GM12873 (cell line): ENCODE data around the gene PACRG.

Experiments used
- TF ChIP-seq, protein P1 (sequence below): IDR thresholded peaks from 2 replicates; pipeline ENCODE4 v1.5.1; 2012; ENCODE audit warnings: low read depth, mild to moderate bottlenecking, moderate library complexity, low read length, control low read depth; ENCODE audit not compliant: insufficient read depth; ENCODE audit errors: missing control alignments

PACRG gene

GRCh38 chr6:163086624-163086920 is 358.8 kb downstream of the PACRG start:
- TF ChIP-seq, protein P1, sequence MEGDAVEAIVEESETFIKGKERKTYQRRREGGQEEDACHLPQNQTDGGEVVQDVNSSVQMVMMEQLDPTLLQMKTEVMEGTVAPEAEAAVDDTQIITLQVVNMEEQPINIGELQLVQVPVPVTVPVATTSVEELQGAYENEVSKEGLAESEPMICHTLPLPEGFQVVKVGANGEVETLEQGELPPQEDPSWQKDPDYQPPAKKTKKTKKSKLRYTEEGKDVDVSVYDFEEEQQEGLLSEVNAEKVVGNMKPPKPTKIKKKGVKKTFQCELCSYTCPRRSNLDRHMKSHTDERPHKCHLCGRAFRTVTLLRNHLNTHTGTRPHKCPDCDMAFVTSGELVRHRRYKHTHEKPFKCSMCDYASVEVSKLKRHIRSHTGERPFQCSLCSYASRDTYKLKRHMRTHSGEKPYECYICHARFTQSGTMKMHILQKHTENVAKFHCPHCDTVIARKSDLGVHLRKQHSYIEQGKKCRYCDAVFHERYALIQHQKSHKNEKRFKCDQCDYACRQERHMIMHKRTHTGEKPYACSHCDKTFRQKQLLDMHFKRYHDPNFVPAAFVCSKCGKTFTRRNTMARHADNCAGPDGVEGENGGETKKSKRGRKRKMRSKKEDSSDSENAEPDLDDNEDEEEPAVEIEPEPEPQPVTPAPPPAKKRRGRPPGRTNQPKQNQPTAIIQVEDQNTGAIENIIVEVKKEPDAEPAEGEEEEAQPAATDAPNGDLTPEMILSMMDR: no peak

DNA sequence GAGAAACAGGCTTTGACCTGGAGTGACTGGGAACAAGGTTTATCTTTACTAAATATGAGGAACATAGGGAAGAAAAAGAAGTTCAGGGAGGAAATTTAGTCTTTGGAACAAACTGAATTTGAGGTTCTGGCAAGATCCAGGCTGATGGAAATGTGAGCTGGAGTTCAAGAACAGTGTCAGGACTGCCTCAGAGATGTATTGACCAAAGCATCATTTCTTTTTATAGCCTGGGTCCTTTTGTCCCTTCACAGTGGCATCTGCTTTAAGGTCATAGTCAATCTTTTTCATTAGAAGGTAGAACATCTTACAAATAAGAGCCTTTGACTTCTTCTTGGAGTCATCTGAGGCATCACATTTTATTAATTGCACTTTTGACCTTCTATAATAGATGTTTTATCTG is 360.2 kb downstream of the PACRG start:
- TF ChIP-seq, protein P1: no peak

DNA sequence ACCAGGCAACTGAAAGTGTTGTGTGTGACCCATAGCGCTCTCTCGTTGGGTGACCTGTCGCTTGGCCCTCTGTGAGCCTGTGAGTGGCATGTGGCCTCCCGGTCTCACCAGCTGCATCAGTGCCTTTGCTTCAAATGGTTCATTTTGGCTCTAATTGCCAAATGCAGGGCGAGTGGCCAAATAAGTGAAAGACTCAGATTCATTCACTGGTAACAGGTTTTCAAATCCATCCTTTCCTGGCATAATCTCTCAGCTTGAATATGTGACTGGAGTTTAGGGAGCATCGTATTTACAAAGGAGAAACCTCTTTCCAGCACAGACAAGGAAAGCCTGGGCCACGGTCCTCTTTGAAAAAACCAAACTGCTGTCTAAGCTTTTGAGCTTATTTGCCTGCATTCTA is 365.1 kb downstream of the PACRG start:
- TF ChIP-seq, protein P1: no peak

- TF ChIP-seq, protein P1: no peak
Observed at GRCh38 chr6:163094881-163095280, 367.1 kb downstream of the PACRG start.

DNA sequence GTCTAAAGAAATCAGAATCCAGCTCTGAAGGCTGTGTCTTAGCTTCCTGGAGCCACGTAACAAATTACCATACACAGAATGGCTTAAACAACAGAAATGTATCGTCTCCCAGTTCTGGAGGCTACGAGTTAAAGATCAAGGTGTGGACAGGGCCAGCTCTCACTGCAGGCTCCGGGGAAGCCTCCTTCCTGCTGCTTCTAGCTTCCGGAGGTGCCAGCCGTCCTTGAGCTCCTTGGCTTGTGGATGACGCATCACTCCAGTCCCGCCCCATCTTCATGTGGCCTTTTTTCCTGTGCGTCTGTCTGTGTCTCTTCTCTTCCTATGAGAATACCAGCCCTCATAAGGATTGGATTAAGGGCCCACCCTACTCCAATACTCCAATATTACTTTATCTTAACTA is 367.6 kb downstream of the PACRG start:
- TF ChIP-seq, protein P1: no peak

DNA sequence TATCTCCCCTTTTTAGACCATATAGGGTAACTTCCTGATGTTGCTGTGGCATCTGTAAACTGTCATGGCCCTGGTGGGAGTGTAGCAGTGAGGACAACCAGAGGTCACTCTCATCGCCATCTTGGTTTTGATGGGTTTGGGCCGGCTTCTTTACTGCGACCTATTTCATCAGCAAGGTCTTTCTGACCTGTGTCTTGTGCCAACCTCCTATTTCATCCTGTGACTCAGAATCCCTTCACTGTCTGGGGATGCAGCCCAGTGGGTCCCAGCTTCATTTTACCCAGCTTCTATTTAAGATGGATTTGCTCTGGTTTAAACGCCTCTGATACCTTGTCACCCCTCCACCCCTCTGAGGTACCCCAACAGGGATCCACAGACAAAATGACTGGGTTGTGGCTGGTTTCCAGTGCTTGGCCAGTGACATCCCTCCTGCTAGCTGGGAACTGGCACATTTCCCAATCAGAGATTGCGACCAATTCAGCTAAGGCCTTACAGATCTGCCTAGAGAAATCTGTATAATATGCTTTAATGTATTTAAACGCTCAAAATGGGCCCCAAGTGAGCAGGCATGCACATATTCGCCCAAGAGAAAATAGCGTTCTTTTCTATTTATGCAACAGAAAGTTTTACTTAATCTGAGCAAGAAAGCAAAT is 371.2 kb downstream of the PACRG start:
- TF ChIP-seq, protein P1: no peak

- TF ChIP-seq, protein P1: no peak
Observed at GRCh38 chr6:163099621-163100171, 371.9 kb downstream of the PACRG start.
